ENCODE data around the gene TNFSF11. TPM values are rescaled to one million over a fixed set of nuclear protein-coding genes. Genes with fewer than 3 reads are reported as not detected.

TNFSF11 gene
- polyA plus RNA-seq, 3 donors, result not detected

GRCh38 chr13:42651936-42652641, 78.1 kb downstream of the TNFSF11 start:
- TF ChIP-seq, protein P1, sequence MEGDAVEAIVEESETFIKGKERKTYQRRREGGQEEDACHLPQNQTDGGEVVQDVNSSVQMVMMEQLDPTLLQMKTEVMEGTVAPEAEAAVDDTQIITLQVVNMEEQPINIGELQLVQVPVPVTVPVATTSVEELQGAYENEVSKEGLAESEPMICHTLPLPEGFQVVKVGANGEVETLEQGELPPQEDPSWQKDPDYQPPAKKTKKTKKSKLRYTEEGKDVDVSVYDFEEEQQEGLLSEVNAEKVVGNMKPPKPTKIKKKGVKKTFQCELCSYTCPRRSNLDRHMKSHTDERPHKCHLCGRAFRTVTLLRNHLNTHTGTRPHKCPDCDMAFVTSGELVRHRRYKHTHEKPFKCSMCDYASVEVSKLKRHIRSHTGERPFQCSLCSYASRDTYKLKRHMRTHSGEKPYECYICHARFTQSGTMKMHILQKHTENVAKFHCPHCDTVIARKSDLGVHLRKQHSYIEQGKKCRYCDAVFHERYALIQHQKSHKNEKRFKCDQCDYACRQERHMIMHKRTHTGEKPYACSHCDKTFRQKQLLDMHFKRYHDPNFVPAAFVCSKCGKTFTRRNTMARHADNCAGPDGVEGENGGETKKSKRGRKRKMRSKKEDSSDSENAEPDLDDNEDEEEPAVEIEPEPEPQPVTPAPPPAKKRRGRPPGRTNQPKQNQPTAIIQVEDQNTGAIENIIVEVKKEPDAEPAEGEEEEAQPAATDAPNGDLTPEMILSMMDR (IDR thresholded peaks at IDR 0.05), result no peak
- intact Hi-C loops (cut with micrococcal nuclease), result no loop called here
- Mint-ChIP-seq H3K27ac (no peak overlapping the region), H3K4me3 (no peak overlapping the region), H3K9me3 (peaks cover 0 to 2% (median 0%) of the 10 kb centered on the region in 7 donors), H3K36me3 (no peaks in the 10 kb centered on the region), H3K4me1 (peaks cover 4% of the 10 kb centered on the region), H3K27me3 (ENCODE audit: low read depth in 3 of 3) (peaks cover 2 to 10% (median 3%) of the 10 kb centered on the region in 3 donors)
- Histone ChIP-seq H2AFZ (ENCODE audit: insufficient read depth, low read depth, low read length, poor library complexity, severe bottlenecking) (no peak overlapping the region), H3K9ac (ENCODE audit: insufficient read depth, low read length, poor library complexity, severe bottlenecking) (no peak overlapping the region), H3K9me3 (replicated peaks in 1 of 2; ENCODE audit: control insufficient read depth in 1 of 2, insufficient read depth in 1 of 2, low read length in 2 of 2) (no peaks in the 10 kb centered on the region), H3K27me3 (ENCODE audit: control insufficient read depth in 2 of 2, insufficient read depth in 2 of 2, low read length in 2 of 2) (peaks cover 2% of the 10 kb centered on the region in 2 donors), H3K4me1 (ENCODE audit: control insufficient read depth in 1 of 2, insufficient read depth in 2 of 2, low read length in 2 of 2) (no peaks in the 10 kb centered on the region), H3K27ac (ENCODE audit: low read depth in 1 of 2, low read length in 2 of 2) (no peak overlapping the region), H3K36me3 (replicated peaks in 1 of 2; ENCODE audit: control insufficient read depth in 1 of 2, insufficient read depth in 2 of 2, low read length in 2 of 2) (no peaks in the 10 kb centered on the region), H4K20me1 (ENCODE audit: insufficient read depth, low read length) (no peaks in the 10 kb centered on the region), H3K4me3 (replicated peaks in 1 of 3; ENCODE audit: low read depth in 2 of 3, low read length in 3 of 3) (no peak overlapping the region), H3K4me2 (replicated peaks; ENCODE audit: extremely low read depth, low read length, poor library complexity, severe bottlenecking) (no peak overlapping the region), H3K79me2 (ENCODE audit: insufficient read depth, low read length) (no peaks in the 10 kb centered on the region)
- WGBS (ENCODE audit: insufficient coverage), result 100% methylated on average over 3 of the region's 6 CpGs
- DNase-seq, result no peak

DNA sequence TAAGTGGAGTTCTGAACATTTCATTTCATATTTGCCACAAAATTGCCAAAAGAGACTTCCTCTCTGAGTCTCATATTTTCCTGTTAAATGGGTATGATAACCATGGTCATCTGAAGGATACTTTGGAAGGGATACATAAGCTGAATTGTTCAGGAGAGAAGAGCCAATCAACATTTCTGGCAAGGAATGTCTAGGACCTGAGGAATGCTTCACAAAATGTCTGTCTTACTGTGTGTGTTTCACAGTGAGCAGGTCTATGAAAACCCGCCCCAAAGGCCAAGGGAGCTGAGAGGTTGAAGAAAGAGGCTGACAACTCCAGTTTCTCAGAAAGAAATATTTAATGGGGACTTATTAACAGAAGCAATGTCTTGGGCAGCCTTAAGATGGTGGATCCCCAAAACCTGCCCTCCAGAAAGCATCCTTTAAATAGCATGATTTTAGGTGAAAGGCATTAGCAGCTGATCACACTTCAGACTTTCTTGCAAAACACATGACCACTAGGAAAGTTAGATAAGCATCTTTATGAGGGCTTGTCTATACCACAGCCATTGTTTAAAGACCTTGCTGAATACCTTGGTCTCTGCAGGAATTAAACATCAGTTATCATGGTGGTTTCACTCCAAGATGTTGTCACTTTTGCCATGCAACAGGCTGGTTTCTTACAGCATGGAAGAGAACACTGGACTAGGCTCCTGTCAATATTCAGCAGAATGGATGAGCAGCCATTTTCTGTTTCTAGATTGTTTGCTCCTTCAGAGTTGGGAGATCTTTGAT, 78.9 kb downstream of the TNFSF11 start:
- H3K4me1 Mint-ChIP-seq, result peaks cover 4% of the 10 kb centered on the region
- H3K27me3 Mint-ChIP-seq (ENCODE audit: low read depth in 3 of 3), result peaks cover 2 to 8% (median 3%) of the 10 kb centered on the region in 3 donors
- Histone ChIP-seq H3K4me2 (replicated peaks; ENCODE audit: extremely low read depth, low read length, poor library complexity, severe bottlenecking) (no peak overlapping the region), H3K27me3 (ENCODE audit: control insufficient read depth in 2 of 2, insufficient read depth in 2 of 2, low read length in 2 of 2) (peaks cover 2% of the 10 kb centered on the region in 2 donors), H4K20me1 (ENCODE audit: insufficient read depth, low read length) (no peaks in the 10 kb centered on the region), H3K9me3 (replicated peaks in 1 of 2; ENCODE audit: control insufficient read depth in 1 of 2, insufficient read depth in 1 of 2, low read length in 2 of 2) (no peaks in the 10 kb centered on the region), H3K27ac (ENCODE audit: low read depth in 1 of 2, low read length in 2 of 2) (no peak overlapping the region), H2AFZ (ENCODE audit: insufficient read depth, low read depth, low read length, poor library complexity, severe bottlenecking) (no peak overlapping the region), H3K4me1 (ENCODE audit: control insufficient read depth in 1 of 2, insufficient read depth in 2 of 2, low read length in 2 of 2) (no peaks in the 10 kb centered on the region), H3K36me3 (replicated peaks in 1 of 2; ENCODE audit: control insufficient read depth in 1 of 2, insufficient read depth in 2 of 2, low read length in 2 of 2) (no peaks in the 10 kb centered on the region), H3K9ac (ENCODE audit: insufficient read depth, low read length, poor library complexity, severe bottlenecking) (no peak overlapping the region), H3K79me2 (ENCODE audit: insufficient read depth, low read length) (no peaks in the 10 kb centered on the region), H3K4me3 (replicated peaks in 1 of 3; ENCODE audit: low read depth in 2 of 3, low read length in 3 of 3) (no peak overlapping the region)
- H3K9me3 Mint-ChIP-seq, result peaks cover 0 to 2% (median 0%) of the 10 kb centered on the region in 7 donors
- no peak overlapping the region for H3K4me3 Mint-ChIP-seq
- DNase-seq, result no peak
- H3K36me3 Mint-ChIP-seq, result no peaks in the 10 kb centered on the region
- WGBS (ENCODE audit: insufficient coverage), result no CpG with 5 or more reads among the region's 1 CpG
- intact Hi-C loops (cut with micrococcal nuclease), result no loop called here
- TF ChIP-seq, protein P1 (IDR thresholded peaks at IDR 0.05), result no peak
- no peak overlapping the region for H3K27ac Mint-ChIP-seq
